LoVo (cell line): ENCODE results near the gene RRP9.
"Not testable (repeated sequence)": the region's sequence is repeated elsewhere in the genome, so short reads cannot be mapped to it uniquely, and the experiment has no call there.

Source experiments
- DNase-seq: peaks from one replicate; pipeline ENCODE4 v3.0.0-alpha.2; 2016; ENCODE audit warnings: low spot score

RRP9 gene

DNA sequence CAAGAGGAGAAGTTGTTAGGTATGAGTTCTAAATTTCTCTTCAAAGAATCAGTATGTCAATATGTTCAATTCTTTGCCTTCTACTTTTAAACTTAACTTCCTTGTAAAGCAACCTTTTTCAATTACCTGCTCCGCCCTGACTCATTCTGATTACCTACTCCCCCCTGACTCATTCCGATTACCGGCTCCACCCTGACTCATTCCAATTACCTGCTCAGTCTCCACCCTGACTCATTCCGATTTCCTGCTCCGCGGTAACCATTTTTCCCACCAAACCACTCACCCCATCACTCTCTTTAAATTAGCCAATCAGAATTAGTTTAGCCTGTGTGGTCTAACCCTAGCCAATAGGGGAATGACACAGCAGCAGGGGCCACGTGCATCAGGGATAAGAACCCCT lies 39.3 kb downstream of the RRP9 start:
- peak; percentile 77 for DNase-seq

DNA sequence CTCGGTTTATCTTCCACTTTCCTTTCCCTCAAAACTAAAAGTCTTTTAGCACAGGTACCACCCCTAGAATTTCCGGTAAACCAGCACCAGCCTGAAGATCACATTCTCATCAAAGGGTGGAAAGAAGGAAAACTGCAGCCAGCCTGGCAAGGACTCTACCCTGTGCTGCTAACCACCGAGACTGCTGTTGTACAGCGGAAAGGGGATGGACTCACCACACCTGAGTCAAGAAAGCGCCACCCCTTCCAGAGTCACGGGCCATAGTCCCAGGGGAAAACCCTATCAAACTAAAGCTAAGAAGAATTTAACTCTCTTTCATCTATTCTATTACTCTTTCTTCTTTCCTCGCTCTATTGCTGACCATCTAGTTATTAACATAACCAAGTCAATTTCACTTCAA lies 41.7 kb downstream of the RRP9 start:
- DNase-seq, result not testable (repeated sequence)

DNA sequence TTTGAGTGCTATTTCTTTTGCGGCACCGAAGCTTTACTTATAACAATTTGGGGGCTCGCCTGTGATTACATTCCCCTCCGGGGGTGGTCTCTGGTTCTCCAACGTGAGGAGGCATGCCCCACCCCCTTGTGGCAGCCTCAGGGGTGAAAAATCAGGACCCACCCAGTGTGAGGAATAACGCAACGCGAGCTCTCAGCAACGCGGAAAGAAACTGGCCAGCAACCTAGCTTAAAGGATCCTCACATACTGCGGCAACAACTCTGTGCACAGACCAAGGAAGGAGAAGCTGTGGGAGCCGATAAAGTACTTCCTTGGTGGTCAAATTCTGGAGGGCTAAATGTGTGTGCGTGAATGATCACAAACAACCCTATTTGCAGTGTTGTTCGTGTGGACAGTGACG lies 44.3 kb downstream of the RRP9 start:
- DNase-seq, result no peak

DNA sequence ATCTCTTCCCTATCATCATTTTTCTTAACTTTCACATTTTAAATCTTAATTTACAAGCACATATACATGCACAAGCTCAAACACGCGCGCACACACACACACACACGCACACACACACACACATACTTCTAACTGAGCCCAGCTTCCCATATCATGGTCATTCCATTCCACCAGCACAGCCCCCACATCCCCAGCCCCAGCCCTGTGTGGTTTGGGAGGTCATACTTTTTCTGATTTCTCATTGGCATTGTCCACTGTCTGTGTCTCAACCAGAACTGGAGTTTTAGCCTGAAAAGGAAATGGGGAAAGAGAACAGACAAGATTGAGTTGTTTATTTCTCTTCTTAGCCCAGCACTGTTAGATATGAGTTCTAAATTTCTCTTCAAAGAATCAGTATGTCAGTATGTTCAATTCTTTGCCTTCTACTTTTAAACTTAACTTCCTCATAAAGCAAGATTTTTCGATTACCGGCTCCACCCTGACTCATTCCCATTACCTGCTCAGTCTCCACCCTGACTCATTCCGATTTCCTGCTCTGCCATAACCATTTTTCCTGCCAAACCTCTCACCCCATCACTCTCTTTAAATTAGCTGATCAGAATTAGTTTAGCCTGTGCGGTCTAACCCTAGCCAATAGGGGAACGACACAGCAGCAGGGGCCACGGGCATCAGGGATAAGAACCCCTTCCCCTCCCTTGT lies 44.9 kb downstream of the RRP9 start:
- no peak for DNase-seq

DNA sequence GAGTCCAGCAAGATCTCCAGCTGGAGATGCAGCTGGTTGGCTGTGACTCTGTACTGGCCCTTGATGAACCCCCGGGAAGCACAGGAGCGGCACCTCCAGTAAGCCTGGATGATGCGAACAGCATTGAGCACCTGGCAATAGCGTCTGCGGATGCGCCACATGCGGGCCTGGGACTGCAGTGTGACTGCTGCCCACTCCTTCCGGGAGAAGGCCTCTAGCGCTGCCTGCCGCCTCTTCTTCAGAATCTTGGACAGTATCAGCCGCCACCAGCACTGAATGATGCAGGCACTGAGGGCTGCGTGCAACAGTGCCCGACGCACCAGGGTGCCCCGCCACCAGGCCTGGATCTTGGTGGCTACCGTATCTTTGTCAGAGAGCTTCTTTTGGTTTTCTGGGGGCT lies 46.8 kb downstream of the RRP9 start:
- DNase-seq, result no peak

DNA sequence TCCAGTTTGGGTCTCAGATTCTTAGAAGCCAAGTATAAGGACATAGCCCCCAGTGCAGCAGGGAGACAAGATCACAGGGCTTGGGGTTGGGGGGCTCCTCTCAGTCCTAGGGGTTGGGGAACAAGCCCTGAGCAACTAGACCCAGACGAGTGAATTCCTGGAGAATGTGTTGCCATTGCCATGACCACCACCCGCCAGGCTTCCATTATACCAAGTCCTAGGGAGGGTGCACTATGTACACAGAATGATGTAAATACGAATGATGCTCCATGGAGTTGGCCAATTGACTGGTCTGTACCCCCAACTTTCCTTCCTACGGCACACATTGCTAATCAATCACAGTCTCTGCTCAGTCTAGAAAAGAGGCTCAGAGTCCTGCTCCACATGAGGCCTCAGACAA lies 47.3 kb downstream of the RRP9 start:
- DNase-seq, result no peak

DNA sequence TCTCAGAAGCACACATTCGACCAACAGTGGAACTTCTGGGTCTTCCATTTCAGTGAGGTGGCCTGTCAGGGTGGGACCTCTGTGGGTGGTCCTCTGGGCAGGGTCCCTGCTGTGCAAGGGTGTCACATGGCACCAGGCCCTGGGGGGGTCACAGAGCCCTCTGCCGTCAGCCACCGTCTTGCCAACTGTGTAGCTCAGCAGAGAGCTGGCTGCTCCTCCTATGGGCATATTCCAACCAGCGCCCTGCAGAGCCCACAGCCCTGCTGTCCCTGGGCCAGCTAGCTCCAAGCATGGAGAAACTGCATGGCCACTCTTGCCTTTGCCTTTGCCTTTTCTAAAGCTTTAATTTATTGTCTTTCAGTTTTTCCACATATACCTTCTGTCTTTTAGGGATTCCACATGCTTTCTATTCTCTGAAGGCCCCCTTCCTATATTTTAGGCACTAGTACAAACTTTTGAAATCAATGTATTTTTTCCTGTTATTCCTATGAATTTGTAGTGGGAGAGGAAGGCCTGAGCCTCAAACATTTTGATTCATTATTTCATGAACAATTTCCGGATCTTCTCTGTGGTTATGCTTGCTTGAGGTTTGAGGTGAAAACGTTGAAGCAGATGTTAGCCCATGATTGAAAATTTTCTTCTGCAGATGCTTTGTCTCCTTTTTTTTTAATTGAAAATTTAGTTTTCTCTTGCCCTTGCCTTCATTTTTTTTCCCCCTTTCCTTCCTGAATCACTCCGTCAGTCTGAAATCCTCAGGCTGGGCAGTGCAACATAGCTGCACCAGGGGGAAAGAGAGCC lies 50.3 kb downstream of the RRP9 start:
- DNase-seq, result no peak

DNA sequence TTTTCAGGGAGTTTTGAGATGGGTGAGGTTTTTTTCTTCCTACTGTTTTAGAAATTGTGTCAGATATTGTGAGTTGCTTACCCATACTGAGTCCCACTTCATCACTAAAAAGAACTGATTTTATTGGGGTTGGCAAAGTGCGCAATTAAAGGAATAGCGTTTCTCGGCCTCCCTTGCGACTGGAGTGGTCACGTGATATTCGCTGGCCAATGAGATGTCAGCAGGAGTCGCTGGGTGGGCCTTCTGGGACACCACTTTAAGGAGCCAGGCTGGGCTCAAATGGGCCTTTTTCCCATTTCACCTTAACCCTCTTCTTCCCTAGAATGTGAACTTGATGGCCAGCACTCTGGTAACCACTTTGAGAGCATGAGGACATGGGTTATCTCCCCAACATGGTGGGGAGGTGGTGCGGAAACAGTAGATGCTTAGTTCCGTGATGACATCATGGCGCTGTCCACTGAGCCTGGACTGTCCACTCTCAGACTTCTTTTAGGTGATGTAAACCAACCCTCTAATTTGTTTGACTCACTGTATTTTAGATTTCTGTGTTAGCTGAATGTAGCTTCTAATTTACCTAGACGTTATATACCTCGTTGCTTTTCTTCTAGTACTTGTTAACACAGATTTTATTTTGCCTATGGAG lies 53.1 kb downstream of the RRP9 start:
- DNase-seq, result no peak

DNA sequence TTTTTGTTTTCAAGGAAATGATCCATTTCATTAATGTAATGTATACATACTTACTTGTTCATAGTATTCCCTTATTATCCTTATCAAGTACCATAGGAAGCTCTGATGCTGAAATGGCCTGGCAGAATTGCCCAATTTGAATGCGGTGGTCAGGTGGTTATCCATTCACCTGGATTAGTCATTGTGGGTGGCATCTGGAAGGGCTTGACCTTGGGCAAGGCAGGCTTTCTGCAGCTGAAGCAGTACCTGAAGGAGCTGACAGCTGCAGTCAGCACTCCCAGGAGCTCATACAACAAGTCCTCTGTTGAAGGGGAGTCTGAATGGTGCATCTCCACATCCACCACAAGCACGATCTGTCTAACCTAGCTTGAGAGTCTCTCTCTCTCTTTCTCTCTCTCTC lies 54.1 kb downstream of the RRP9 start:
- peak; percentile 54 for DNase-seq

DNA sequence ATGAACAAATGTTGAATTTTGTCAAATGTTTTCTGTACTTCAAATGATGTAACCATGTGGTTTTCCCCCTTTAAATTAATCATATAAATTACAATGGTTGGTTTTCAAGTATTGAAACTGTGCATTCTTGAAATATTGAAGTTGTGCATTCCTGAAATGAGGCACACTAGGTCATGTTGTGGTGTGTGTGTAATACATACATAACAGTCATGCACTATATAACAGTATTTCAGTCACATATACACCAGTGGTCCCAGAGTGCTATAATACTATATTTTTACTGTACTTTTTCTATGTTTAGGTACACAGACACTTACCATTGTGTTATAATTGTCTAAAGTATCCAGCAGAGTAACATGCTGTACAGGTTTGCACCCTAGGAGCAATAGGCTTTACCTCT lies 55.3 kb downstream of the RRP9 start:
- no peak for DNase-seq
